HCT116 (cell line): ENCODE results near the gene PRKCQ. TPM values are rescaled to one million over a fixed set of nuclear protein-coding genes. Genes with fewer than 3 reads are reported as not detected.
"Not testable (repeated sequence)": the region's sequence is repeated elsewhere in the genome, so short reads cannot be mapped to it uniquely, and the experiment has no call there.

Source experiments
- ATAC-seq: fragments of 200-7000 bp; cut with Tn5 transposase; 2 replicates; pipeline ENCODE4 v1.9.1; 2020; ENCODE audit warnings: mild to moderate bottlenecking, moderate library complexity
- BruUV-seq: library from RNA; stranded (reverse); fragments of 400-500 nt; replicated peaks from 2 replicates; lab custom pipeline; 2021; lab: Mats Ljungman, UMichigan
- CTCF ChIA-PET: fragments of 300-600 bp; sonication (Branson Sonifier 250); formaldehyde crosslinking; loops from one replicate; lab custom pipeline; 2021; ENCODE audit warnings: antibody characterized with exemption; lab: Charles Lee
- POLR2A ChIA-PET: fragments of 300-600, 350-600 bp; sonication (Branson Sonifier 250); formaldehyde crosslinking; loops from one replicate; lab custom pipeline; 2021; ENCODE audit warnings: antibody characterized with exemption; lab: Charles Lee
- RAD21 ChIA-PET, 2 experiments: fragments of 300-600 bp; sonication (Branson Sonifier 250); formaldehyde crosslinking; loops; one replicate each; lab custom pipeline; 2023; ENCODE audit warnings: low total read pairs in 2 of 2; ENCODE audit not compliant: uncharacterized antibody in 2 of 2, unreplicated experiment in 2 of 2, low non-redundant PET in 1 of 2; lab: Charles Lee
- DNase-seq: peaks from one replicate; pipeline ENCODE4 v3.0.0-alpha.2; 2010; ENCODE audit warnings: low read depth, low spot score
- H2AFZ ChIP-seq: fragments of 200-600 bp; shearing (Covaris generic), sonication (generic); 2 replicates; pipeline ENCODE4 v1.6.1; 2017; ENCODE audit warnings: low read depth, mixed run types, mixed read lengths, antibody characterized with exemption, low read length; ENCODE audit not compliant: poor library complexity, severe bottlenecking
- H3K27ac ChIP-seq: 2 replicates; pipeline ENCODE4 v1.5.1; 2012; ENCODE audit warnings: low read depth, low read length
- H3K27me3 ChIP-seq: fragments of 200-600 bp; sonication (generic); 2 replicates; pipeline ENCODE4 v1.6.1; 2016; ENCODE audit warnings: mixed run types, low read length, mixed read lengths; ENCODE audit not compliant: insufficient read depth
- H3K36me3 ChIP-seq, 2 experiments: fragments of 200-500 bp in 1 of 2; fragments of 200-600 bp in 1 of 2; sonication (Bioruptor generic) in 1 of 2; sonication (generic) in 1 of 2; 2 replicates each; pipeline versions ENCODE4 v1.5.1 to v1.6.1; 2014 to 2016; ENCODE audit warnings: low read length in 2 of 2, inconsistent platforms in 1 of 2, mixed read lengths in 1 of 2, mixed run types in 1 of 2; ENCODE audit not compliant: insufficient read depth in 2 of 2, control insufficient read depth in 1 of 2
- H3K4me1 ChIP-seq, 2 experiments: fragments of 200-600 bp in 1 of 2; sonication (generic) in 1 of 2; 2 replicates each; pipeline versions ENCODE4 v1.5.1 to v1.6.1; 2012 to 2017; ENCODE audit warnings: low read length in 2 of 2, inconsistent platforms in 1 of 2, mild to moderate bottlenecking in 1 of 2, mixed read lengths in 1 of 2, mixed run types in 1 of 2, moderate library complexity in 1 of 2; ENCODE audit not compliant: insufficient read depth in 2 of 2, control insufficient read depth in 1 of 2
- H3K4me2 ChIP-seq: fragments of 200-600 bp; sonication (generic); 2 replicates; pipeline ENCODE4 v1.6.1; 2017; ENCODE audit warnings: mixed run types, low read length, mixed read lengths
- H3K4me3 ChIP-seq, 2 experiments: fragments of 200-600 bp in 1 of 2; sonication (generic) in 1 of 2; replicated peaks in 1 of 2; 2 replicates each; pipeline ENCODE4 v1.5.1; 2011 to 2016; ENCODE audit warnings: low read length in 2 of 2, control low read depth in 1 of 2, low read depth in 1 of 2, mild to moderate bottlenecking in 1 of 2, mixed read lengths in 1 of 2, mixed run types in 1 of 2
- H3K79me2 ChIP-seq: fragments of 200-600 bp; sonication (generic); 2 replicates; pipeline ENCODE4 v1.6.1; 2017; ENCODE audit warnings: mild to moderate bottlenecking, mixed run types, low read length, moderate library complexity, mixed read lengths; ENCODE audit not compliant: insufficient read depth
- H3K9ac ChIP-seq: fragments of 200-600 bp; sonication (generic); 2 replicates; pipeline ENCODE4 v1.6.1; 2016; ENCODE audit warnings: low read length, mixed read lengths
- H3K9me2 ChIP-seq: fragments of 200-600 bp; sonication (generic), shearing (Covaris generic); 2 replicates; pipeline ENCODE4 v1.6.1; 2017; ENCODE audit warnings: mixed run types, mild to moderate bottlenecking, moderate library complexity; ENCODE audit not compliant: insufficient read depth
- H3K9me3 ChIP-seq, 2 experiments: fragments of 200-500 bp in 1 of 2; fragments of 200-600 bp in 1 of 2; sonication (Bioruptor generic) in 1 of 2; sonication (generic) in 1 of 2; 2 replicates each; pipeline ENCODE4 v1.6.1; 2014 to 2017; ENCODE audit warnings: low read length in 2 of 2, mixed read lengths in 2 of 2, inconsistent platforms in 1 of 2, low read depth in 1 of 2, mild to moderate bottlenecking in 1 of 2, mixed run types in 1 of 2, moderate library complexity in 1 of 2; ENCODE audit not compliant: control insufficient read depth in 1 of 2, insufficient read depth in 1 of 2
- H4K20me1 ChIP-seq: fragments of 200-600 bp; sonication (generic), shearing (Covaris generic); 2 replicates; pipeline ENCODE4 v1.6.1; 2017; ENCODE audit warnings: mixed run types, mild to moderate bottlenecking, moderate library complexity; ENCODE audit not compliant: insufficient read depth
- CBX3 ChIP-seq: IDR thresholded peaks from 2 replicates; pipeline ENCODE4 v1.6.1; 2012; ENCODE audit warnings: low read depth
- CEBPB ChIP-seq: IDR thresholded peaks from 2 replicates; pipeline ENCODE4 v1.6.1; 2012; ENCODE audit warnings: low read depth
- EGR1 ChIP-seq: IDR thresholded peaks from 2 replicates; pipeline ENCODE4 v1.6.1; 2012; ENCODE audit warnings: low read depth
- EZH2 ChIP-seq: fragments of 200-600 bp; sonication (generic); IDR thresholded peaks from 2 replicates; pipeline ENCODE4 v1.6.1; 2017; ENCODE audit warnings: antibody characterized with exemption, mixed run types
- EZH2phosphoT487 ChIP-seq: fragments of 200-600 bp; IDR thresholded peaks from 2 replicates; pipeline ENCODE4 v1.6.1; 2018; ENCODE audit warnings: antibody characterized with exemption, borderline replicate concordance
- FOSL1 ChIP-seq: IDR thresholded peaks from 2 replicates; pipeline ENCODE4 v1.6.1; 2012; ENCODE audit warnings: low read depth
- JUND ChIP-seq: IDR thresholded peaks from 2 replicates; pipeline ENCODE4 v1.6.1; 2012
- POLR2A ChIP-seq: IDR thresholded peaks from 2 replicates; pipeline ENCODE4 v1.7.0; 2011; ENCODE audit warnings: borderline replicate concordance; ENCODE audit not compliant: insufficient read depth, insufficient read length; ENCODE audit errors: extremely low read depth
- POLR2AphosphoS5 ChIP-seq: IDR thresholded peaks from 2 replicates; pipeline ENCODE4 v1.6.1; 2011; ENCODE audit warnings: mild to moderate bottlenecking, low read depth, low read length, moderate library complexity
- RAD21 ChIP-seq: IDR thresholded peaks from 2 replicates; pipeline ENCODE4 v1.6.1; 2012; ENCODE audit warnings: low read depth, mild to moderate bottlenecking
- SIN3A ChIP-seq: IDR thresholded peaks from 2 replicates; pipeline ENCODE4 v1.6.1; 2012; ENCODE audit warnings: low read depth
- SP1 ChIP-seq: IDR thresholded peaks from 2 replicates; pipeline ENCODE4 v1.6.1; 2012; ENCODE audit warnings: low read depth
- SRF ChIP-seq: IDR thresholded peaks from 2 replicates; pipeline ENCODE4 v1.6.1; 2012; ENCODE audit warnings: low read depth
- YY1 ChIP-seq: IDR thresholded peaks from 2 replicates; pipeline ENCODE4 v1.6.1; 2011; ENCODE audit warnings: low read length, low read depth, moderate library complexity, mild to moderate bottlenecking; ENCODE audit not compliant: insufficient replicate concordance; ENCODE audit errors: extremely low read depth
- intact Hi-C: fragments of 100-400 bp; cut with micrococcal nuclease; formaldehyde crosslinking; loops from 2 replicates; pipeline ENCODE4 v1.10.0; 2022
- total RNA-seq: library from RNA; stranded (reverse); gene quantifications from one replicate; pipeline ENCODE4 v1.2.1, GENCODE V29; 2021; ENCODE audit not compliant: unreplicated experiment
- TF ChIP-seq, protein P1 (sequence below): IDR thresholded peaks from 2 replicates; pipeline ENCODE4 v1.6.1; 2012; ENCODE audit warnings: low read depth
- TF ChIP-seq, protein P2 (sequence below): IDR thresholded peaks from 2 replicates; pipeline ENCODE4 v1.6.1; 2012
- TF ChIP-seq, protein P3 (sequence below): IDR thresholded peaks from 2 replicates; pipeline ENCODE4 v1.6.1; 2011; ENCODE audit warnings: mild to moderate bottlenecking, low read length, moderate library complexity; ENCODE audit not compliant: insufficient replicate concordance; ENCODE audit errors: extremely low read depth

PRKCQ gene
- total RNA-seq, 1 experiment from 2014 or later, result 0.54 TPM

DNA sequence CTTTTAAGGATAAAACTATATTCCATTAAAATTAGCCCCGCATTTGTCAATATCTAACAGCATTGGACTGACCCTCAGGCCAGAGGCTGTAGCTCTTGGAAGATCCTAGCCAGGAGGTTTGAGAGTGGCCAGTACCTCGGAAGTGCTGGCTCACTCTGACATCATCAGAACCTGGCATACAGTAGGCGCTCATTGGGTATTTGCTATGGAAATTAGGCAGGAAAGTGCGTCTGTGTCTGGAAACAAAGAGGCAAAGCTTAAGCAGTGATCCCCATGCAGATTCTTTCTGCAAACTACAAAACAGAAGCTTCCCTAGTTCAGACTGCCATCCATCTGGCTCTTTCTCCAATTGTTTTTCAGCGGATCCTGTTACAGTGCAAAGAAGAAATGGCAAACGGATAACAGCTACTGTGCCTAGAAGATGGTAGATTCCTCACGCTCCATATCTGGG, 1.7 kb upstream of the PRKCQ start:
- ChIA-PET CTCF (interaction anchor here (1.1 kb wide), 1 partner anchor 86 kb away, joined by 3 read pairs; no protein-coding TSS in a partner anchor), RAD21 (no interaction called here), POLR2A (no interaction called here)
- no TSS peak for BruUV-seq
- Histone ChIP-seq H3K36me3 (no peaks in the 10 kb centered on the region), H3K4me2 (no peak overlapping the region), H2AFZ (no peak overlapping the region), H3K79me2 (no peaks in the 10 kb centered on the region), H3K9me3 (no peaks in the 10 kb centered on the region), H3K4me1 (peaks cover 3 to 15% of the 10 kb centered on the region in 2 experiments; a peak in 2 of 4 replicates), H3K27ac (no peak overlapping the region), H3K9ac (no peak overlapping the region), H3K27me3 (peaks cover 25% of the 10 kb centered on the region), H4K20me1 (no peaks in the 10 kb centered on the region), H3K4me3 (no peak overlapping the region), H3K9me2 (no peaks in the 10 kb centered on the region)
- ATAC-seq (no peak), DNase-seq (no peak)
- intact Hi-C loops, result loop anchor here (5.0 kb wide), 1 partner anchor 85 kb away; no protein-coding TSS in a partner anchor
- TF ChIP-seq SP1 (no peak), POLR2AphosphoS5 (no peak), JUND (no peak), SIN3A (no peak), POLR2A (no peak), CBX3 (no peak), RAD21 (no peak), EGR1 (no peak), EZH2 (no peak), YY1 (no peak), CEBPB (no peak), SRF (no peak), FOSL1 (no peak), EZH2phosphoT487 (no peak)
- TF ChIP-seq, protein P1, sequence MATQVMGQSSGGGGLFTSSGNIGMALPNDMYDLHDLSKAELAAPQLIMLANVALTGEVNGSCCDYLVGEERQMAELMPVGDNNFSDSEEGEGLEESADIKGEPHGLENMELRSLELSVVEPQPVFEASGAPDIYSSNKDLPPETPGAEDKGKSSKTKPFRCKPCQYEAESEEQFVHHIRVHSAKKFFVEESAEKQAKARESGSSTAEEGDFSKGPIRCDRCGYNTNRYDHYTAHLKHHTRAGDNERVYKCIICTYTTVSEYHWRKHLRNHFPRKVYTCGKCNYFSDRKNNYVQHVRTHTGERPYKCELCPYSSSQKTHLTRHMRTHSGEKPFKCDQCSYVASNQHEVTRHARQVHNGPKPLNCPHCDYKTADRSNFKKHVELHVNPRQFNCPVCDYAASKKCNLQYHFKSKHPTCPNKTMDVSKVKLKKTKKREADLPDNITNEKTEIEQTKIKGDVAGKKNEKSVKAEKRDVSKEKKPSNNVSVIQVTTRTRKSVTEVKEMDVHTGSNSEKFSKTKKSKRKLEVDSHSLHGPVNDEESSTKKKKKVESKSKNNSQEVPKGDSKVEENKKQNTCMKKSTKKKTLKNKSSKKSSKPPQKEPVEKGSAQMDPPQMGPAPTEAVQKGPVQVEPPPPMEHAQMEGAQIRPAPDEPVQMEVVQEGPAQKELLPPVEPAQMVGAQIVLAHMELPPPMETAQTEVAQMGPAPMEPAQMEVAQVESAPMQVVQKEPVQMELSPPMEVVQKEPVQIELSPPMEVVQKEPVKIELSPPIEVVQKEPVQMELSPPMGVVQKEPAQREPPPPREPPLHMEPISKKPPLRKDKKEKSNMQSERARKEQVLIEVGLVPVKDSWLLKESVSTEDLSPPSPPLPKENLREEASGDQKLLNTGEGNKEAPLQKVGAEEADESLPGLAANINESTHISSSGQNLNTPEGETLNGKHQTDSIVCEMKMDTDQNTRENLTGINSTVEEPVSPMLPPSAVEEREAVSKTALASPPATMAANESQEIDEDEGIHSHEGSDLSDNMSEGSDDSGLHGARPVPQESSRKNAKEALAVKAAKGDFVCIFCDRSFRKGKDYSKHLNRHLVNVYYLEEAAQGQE, result no peak
- TF ChIP-seq, protein P2, sequence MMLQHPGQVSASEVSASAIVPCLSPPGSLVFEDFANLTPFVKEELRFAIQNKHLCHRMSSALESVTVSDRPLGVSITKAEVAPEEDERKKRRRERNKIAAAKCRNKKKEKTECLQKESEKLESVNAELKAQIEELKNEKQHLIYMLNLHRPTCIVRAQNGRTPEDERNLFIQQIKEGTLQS, result no peak
- TF ChIP-seq, protein P3, sequence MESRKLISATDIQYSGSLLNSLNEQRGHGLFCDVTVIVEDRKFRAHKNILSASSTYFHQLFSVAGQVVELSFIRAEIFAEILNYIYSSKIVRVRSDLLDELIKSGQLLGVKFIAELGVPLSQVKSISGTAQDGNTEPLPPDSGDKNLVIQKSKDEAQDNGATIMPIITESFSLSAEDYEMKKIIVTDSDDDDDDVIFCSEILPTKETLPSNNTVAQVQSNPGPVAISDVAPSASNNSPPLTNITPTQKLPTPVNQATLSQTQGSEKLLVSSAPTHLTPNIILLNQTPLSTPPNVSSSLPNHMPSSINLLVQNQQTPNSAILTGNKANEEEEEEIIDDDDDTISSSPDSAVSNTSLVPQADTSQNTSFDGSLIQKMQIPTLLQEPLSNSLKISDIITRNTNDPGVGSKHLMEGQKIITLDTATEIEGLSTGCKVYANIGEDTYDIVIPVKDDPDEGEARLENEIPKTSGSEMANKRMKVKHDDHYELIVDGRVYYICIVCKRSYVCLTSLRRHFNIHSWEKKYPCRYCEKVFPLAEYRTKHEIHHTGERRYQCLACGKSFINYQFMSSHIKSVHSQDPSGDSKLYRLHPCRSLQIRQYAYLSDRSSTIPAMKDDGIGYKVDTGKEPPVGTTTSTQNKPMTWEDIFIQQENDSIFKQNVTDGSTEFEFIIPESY, result no peak

DNA sequence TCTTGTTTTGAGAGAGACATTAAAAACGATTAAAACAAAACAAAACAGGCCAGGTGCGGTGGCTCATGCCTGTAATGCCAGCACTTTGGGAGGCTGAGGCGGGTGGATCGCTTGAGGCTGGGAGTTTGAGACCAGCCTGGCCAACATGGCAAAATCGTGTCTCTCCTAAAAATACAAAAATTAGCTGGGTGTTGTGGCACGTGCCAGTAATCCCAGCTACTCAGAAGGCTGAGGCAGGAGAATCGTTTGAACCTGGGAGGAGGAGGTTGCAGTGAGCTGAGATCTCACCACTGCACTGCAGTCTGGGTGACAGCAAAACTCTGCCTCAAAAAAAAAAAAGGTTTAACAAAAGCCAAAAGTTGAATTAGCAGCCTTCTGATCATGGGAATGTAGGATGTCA, 1.1 kb upstream of the PRKCQ start:
- H3K9ac ChIP-seq, H3K27ac ChIP-seq, H3K9me2 ChIP-seq, RAD21 ChIA-PET, H3K36me3 ChIP-seq, H3K79me2 ChIP-seq, DNase-seq, POLR2A ChIA-PET, H3K9me3 ChIP-seq, BruUV-seq, H2AFZ ChIP-seq, ATAC-seq, H4K20me1 ChIP-seq: not testable (repeated sequence)
- peaks cover 3 to 15% of the 10 kb centered on the region in 2 experiments; a peak in 2 of 4 replicates for H3K4me1 ChIP-seq
- H3K27me3 ChIP-seq, result peaks cover 31% of the 10 kb centered on the region
- peak overlapping the region; percentile 96 for H3K4me2 ChIP-seq
- peak overlapping the region; percentile 51 to 65; a peak in 2 of 4 replicates for H3K4me3 ChIP-seq
- intact Hi-C loops, result loop anchor here (5.0 kb wide), 1 partner anchor 86 kb away; no protein-coding TSS in a partner anchor
- CTCF ChIA-PET, result interaction anchor here (1.0 to 1.1 kb wide), 3 partner anchors 14 to 86 kb away, joined by 3 to 4 read pairs (median 4); no protein-coding TSS in a partner anchor
